OCI-LY7 (cell line): Measurements from ENCODE around the gene ST6GALNAC5. TPM values are rescaled to one million over a fixed set of nuclear protein-coding genes. Genes with fewer than 3 reads are reported as not detected.
"Not testable (repeated sequence)": the region's sequence is repeated elsewhere in the genome, so short reads cannot be mapped to it uniquely, and the experiment has no call there.

Source experiments
- Bru-seq: library from RNA; stranded (reverse); fragments of 400-500 nt; gene quantifications from one replicate; lab custom pipeline; 2021; lab: Mats Ljungman, UMichigan
- BruChase-seq, 2 experiments: library from RNA; stranded (reverse); fragments of 400-500 nt; gene quantifications; one replicate each; lab custom pipeline; 2021; lab: Mats Ljungman, UMichigan
- BruUV-seq: library from RNA; stranded (reverse); fragments of 400-500 nt; replicated peaks from 2 replicates; lab custom pipeline; 2021; lab: Mats Ljungman, UMichigan
- CTCF ChIA-PET: fragments of 300-600 bp; sonication (Branson Sonifier 250); formaldehyde crosslinking; loops from one replicate; lab custom pipeline; 2022; ENCODE audit warnings: antibody characterized with exemption; ENCODE audit not compliant: unreplicated experiment; lab: Charles Lee
- POLR2A ChIA-PET: fragments of 300-600 bp; sonication (Branson Sonifier 250); formaldehyde crosslinking; loops from one replicate; lab custom pipeline; 2022; ENCODE audit warnings: antibody characterized with exemption; lab: Charles Lee
- DNase-seq: peaks from one replicate; pipeline ENCODE4 v3.0.0-alpha.2; 2015; ENCODE audit warnings: low spot score
- H2AFZ ChIP-seq: fragments of 200-600 bp; sonication (generic), shearing (Covaris generic); 2 replicates; pipeline ENCODE4 v1.6.1; 2014; ENCODE audit warnings: mild to moderate bottlenecking, antibody characterized with exemption, low read length, moderate library complexity
- H3K27ac ChIP-seq: fragments of 200-600 bp; sonication (generic); 2 replicates; pipeline ENCODE4 v1.5.1; 2014; ENCODE audit warnings: mixed run types, low read depth, mild to moderate bottlenecking, moderate library complexity, low read length, inconsistent platforms; ENCODE audit not compliant: poor library complexity, severe bottlenecking
- H3K36me3 ChIP-seq: fragments of 200-600 bp; sonication (generic); 2 replicates; pipeline ENCODE4 v1.6.1; 2014; ENCODE audit warnings: mild to moderate bottlenecking, antibody characterized with exemption, low read length, moderate library complexity, mixed read lengths; ENCODE audit not compliant: insufficient read depth
- H3K4me1 ChIP-seq: fragments of 200-600 bp; sonication (generic); 2 replicates; pipeline ENCODE4 v1.5.1; 2014; ENCODE audit warnings: mild to moderate bottlenecking, low read length; ENCODE audit not compliant: insufficient read depth, poor library complexity, severe bottlenecking
- H3K4me2 ChIP-seq: fragments of 200-600 bp; sonication (generic); 2 replicates; pipeline ENCODE4 v1.6.1; 2014; ENCODE audit warnings: mild to moderate bottlenecking, low read length
- H3K4me3 ChIP-seq: fragments of 200-600 bp; sonication (generic); 2 replicates; pipeline ENCODE4 v1.5.1; 2014; ENCODE audit warnings: mild to moderate bottlenecking, low read depth, low read length; ENCODE audit not compliant: poor library complexity, severe bottlenecking
- H3K79me2 ChIP-seq: fragments of 200-600 bp; sonication (generic); 2 replicates; pipeline ENCODE4 v1.6.1; 2016; ENCODE audit warnings: low read depth, mild to moderate bottlenecking, low read length, moderate library complexity, mixed read lengths; ENCODE audit not compliant: insufficient read depth
- H3K9me2 ChIP-seq: fragments of 200-600 bp; sonication (generic); 2 replicates; pipeline ENCODE4 v1.6.1; 2016; ENCODE audit warnings: mild to moderate bottlenecking, low read length, mixed read lengths; ENCODE audit not compliant: insufficient read depth
- H3K9me3 ChIP-seq: fragments of 200-600 bp; sonication (generic); 2 replicates; pipeline ENCODE4 v1.6.1; 2014; ENCODE audit warnings: mild to moderate bottlenecking, mixed run types, low read length, mixed read lengths
- H4K20me1 ChIP-seq: fragments of 200-600 bp; sonication (generic); 2 replicates; pipeline ENCODE4 v1.6.1; 2014; ENCODE audit warnings: mild to moderate bottlenecking, antibody characterized with exemption, low read length, moderate library complexity, mixed read lengths; ENCODE audit not compliant: insufficient read depth
- EZH2phosphoT487 ChIP-seq: fragments of 200-600 bp; sonication (generic); IDR thresholded peaks from 2 replicates; pipeline ENCODE4 v1.6.1; 2018; ENCODE audit warnings: low read depth, borderline replicate concordance, mild to moderate bottlenecking, mixed run types, antibody characterized with exemption, low read length, moderate library complexity, mixed read lengths
- intact Hi-C: fragments of 100-400 bp; cut with micrococcal nuclease; formaldehyde crosslinking; loops from one replicate; pipeline ENCODE4 v1.10.0; 2022; ENCODE audit not compliant: unreplicated experiment
- long read RNA-seq: library from polyadenylated mRNA; stranded (forward); transcript quantifications from one replicate; pipeline ENCODE4 v2.0.0, GENCODE V29; 2022
- total RNA-seq, 2 experiments: library from RNA; depleted of rRNA in 1 of 2; stranded (reverse); fragments of >200 nt in 1 of 2; shearing (Covaris generic) in 1 of 2; gene quantifications; 2 replicates each; pipeline ENCODE4 v1.2.3, GENCODE V29; 2014 to 2022
- TF ChIP-seq, protein P1 (sequence below): fragments of 200-600 bp; sonication (generic); conservative IDR thresholded peaks from 2 replicates; pipeline ENCODE4 v1.5.1; 2014; ENCODE audit warnings: mild to moderate bottlenecking, antibody characterized with exemption, low read length, moderate library complexity, mixed read lengths

ST6GALNAC5 gene
- not detected in 2 replicates for total RNA-seq (2014; rRNA removed; shearing (Covaris generic))
- total RNA-seq (2022) = not detected in 2 replicates
- percentile 2 among the genes with signal in this experiment for Bru-seq, nascent RNA
- BruChase-seq, experiment 1, labeled RNA remaining after a 6-hour chase = percentile 1 among the genes with signal in this experiment
- percentile 3 among the genes with signal in this experiment for BruChase-seq, experiment 2, labeled RNA remaining after a 2-hour chase
- long read RNA-seq = 0 reads

DNA sequence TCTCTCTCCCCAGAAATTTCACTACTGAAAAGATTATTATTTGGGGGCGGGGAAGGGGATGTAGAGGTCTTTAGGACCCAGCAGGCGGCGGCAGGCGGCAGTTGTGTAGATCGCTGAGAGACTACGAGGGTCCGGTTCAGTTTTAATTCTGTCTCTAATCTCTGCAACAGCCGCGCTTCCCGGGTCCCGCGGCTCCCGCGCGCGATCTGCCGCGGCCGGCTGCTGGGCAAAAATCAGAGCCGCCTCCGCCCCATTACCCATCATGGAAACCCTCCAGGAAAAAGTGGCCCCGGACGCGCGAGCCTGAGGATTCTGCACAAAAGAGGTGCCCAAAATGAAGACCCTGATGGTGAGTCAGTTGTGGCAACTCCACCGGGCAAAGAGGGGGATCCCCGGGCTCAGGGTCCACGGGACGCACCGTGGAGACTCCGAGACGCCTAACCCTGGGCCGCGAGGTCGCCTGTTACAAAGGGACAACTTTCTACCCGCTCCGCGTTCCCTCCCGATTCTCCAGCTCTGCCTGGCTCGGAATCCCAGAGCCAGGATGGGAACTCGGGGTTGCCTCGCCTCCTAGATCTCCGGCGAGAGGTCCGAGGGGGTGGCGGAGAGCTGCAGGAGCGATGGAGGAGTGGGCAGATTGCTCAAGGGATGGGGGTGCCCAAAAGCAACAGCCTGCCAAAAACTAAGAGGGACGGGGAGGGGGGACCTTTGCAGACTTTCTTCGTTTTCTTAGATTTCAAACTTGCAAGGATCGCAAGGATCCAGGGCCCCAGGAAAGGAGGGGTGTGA lies at the start of gene ST6GALNAC5:
TSS of gene ST6GALNAC5 (plus strand) at position 139 of the 789 bp plus-strand sequence.
- Histone ChIP-seq H3K36me3 (no peaks in the 10 kb centered on the region), H3K27ac (no peak within 1 kb of the TSS), H4K20me1 (no peaks in the 10 kb centered on the region), H3K4me1 (peaks cover 7% of the 10 kb centered on the region), H3K4me2 (no peak within 1 kb of the TSS), H3K9me3 (no peaks in the 10 kb centered on the region), H3K79me2 (no peaks in the 10 kb centered on the region), H3K4me3 (no peak within 1 kb of the TSS), H2AFZ (no peak within 1 kb of the TSS), H3K9me2 (no peaks in the 10 kb centered on the region)
- CTCF ChIA-PET = no interaction called here
- intact Hi-C loops = no loop called here
- TF ChIP-seq EZH2phosphoT487 = no peak
- TF ChIP-seq, protein P1, sequence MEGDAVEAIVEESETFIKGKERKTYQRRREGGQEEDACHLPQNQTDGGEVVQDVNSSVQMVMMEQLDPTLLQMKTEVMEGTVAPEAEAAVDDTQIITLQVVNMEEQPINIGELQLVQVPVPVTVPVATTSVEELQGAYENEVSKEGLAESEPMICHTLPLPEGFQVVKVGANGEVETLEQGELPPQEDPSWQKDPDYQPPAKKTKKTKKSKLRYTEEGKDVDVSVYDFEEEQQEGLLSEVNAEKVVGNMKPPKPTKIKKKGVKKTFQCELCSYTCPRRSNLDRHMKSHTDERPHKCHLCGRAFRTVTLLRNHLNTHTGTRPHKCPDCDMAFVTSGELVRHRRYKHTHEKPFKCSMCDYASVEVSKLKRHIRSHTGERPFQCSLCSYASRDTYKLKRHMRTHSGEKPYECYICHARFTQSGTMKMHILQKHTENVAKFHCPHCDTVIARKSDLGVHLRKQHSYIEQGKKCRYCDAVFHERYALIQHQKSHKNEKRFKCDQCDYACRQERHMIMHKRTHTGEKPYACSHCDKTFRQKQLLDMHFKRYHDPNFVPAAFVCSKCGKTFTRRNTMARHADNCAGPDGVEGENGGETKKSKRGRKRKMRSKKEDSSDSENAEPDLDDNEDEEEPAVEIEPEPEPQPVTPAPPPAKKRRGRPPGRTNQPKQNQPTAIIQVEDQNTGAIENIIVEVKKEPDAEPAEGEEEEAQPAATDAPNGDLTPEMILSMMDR = no peak
- BruUV-seq = no TSS peak
- POLR2A ChIA-PET = no interaction called here
- no peak for DNase-seq

DNA sequence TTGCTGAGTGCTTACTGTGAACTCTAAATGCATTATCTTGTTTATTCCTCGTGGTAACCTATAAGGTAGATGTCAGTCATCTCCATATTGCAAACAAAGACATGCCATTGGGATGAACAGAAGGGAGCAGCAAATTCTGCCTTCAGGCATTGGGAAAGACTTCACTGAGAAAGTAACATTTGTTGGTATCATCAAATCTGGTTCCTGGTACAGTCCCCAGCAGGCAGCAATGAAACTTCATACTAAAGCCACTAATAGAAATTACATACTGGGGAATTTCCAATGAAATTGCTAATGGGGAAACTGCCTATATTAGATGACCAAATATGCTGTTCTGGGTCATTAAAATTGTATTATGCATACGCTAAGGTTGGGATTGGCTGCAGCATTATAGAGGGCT lies 47.3 kb upstream of the ST6GALNAC5 start:
- intact Hi-C loops = no loop called here
- Histone ChIP-seq H3K9me2 (no peaks in the 10 kb centered on the region), H3K4me1 (no peaks in the 10 kb centered on the region), H3K4me3 (no peak overlapping the region), H3K9me3 (no peaks in the 10 kb centered on the region), H4K20me1 (no peaks in the 10 kb centered on the region), H3K79me2 (no peaks in the 10 kb centered on the region), H3K36me3 (no peaks in the 10 kb centered on the region), H3K27ac (no peak overlapping the region), H2AFZ (no peak overlapping the region), H3K4me2 (no peak overlapping the region)
- ChIA-PET POLR2A (no interaction called here), CTCF (no interaction called here)
- TF ChIP-seq EZH2phosphoT487 = no peak
- TF ChIP-seq, protein P1 = no peak
- no TSS peak for BruUV-seq
- DNase-seq = no peak

- intact Hi-C loops, CTCF ChIA-PET, H4K20me1 ChIP-seq, H3K79me2 ChIP-seq, H3K4me2 ChIP-seq, BruUV-seq, H2AFZ ChIP-seq, POLR2A ChIA-PET, H3K36me3 ChIP-seq, H3K27ac ChIP-seq, H3K9me2 ChIP-seq, H3K9me3 ChIP-seq, H3K4me3 ChIP-seq, DNase-seq, H3K4me1 ChIP-seq: not testable (repeated sequence)
Measured at GRCh38 chr1:76822961-76823360, 44.3 kb upstream of the ST6GALNAC5 start.
